ENCODE data around the gene TPK1.

- TF ChIP-seq CTCF (IDR thresholded peaks at IDR 0.05), result no peak
- TF ChIP-seq POLR2AphosphoS5 (IDR thresholded peaks at IDR 0.05), result no peak
- TF ChIP-seq POLR2A (IDR thresholded peaks at IDR 0.05), result no peak
- TF ChIP-seq EP300 (IDR thresholded peaks at IDR 0.05), result no peak
These were observed 144.6 kb downstream of the TPK1 start for GRCh38 chr7:144691240-144691639.

Measured in gastroesophageal sphincter (tissue), 3 donors.